CD4-positive, alpha-beta T cell (primary cell): ENCODE data around the gene IQCH. TPM values are rescaled to one million over a fixed set of nuclear protein-coding genes. Genes with fewer than 3 reads are reported as not detected.

ENCODE experiments used
- ATAC-seq: fragments of 200-7000 bp; cut with Tn5 transposase; one replicate; pipeline ENCODE4 v1.10.0; 2022; ENCODE audit warnings: mild to moderate bottlenecking; ENCODE audit not compliant: poor library complexity
- CTCF ChIA-PET: fragments of 350-600 bp; sonication (Branson Sonifier 250); formaldehyde crosslinking; loops from one replicate; lab custom pipeline; 2021; ENCODE audit warnings: antibody characterized with exemption, inconsistent platforms; lab: Charles Lee
- POLR2A ChIA-PET: fragments of 350-600 bp; sonication (Branson Sonifier 250); formaldehyde crosslinking; loops from one replicate; lab custom pipeline; 2021; ENCODE audit warnings: antibody characterized with exemption, inconsistent platforms; lab: Charles Lee
- DNase-seq, 14 experiments: peaks; one replicate each; pipeline ENCODE4 v3.0.0-alpha.2; 2013 to 2020; ENCODE audit warnings: mixed read lengths in 2 of 14
- H3K27ac ChIP-seq, 2 donors: one replicate each; pipeline versions ENCODE4 v1.5.1 to v1.7.0; 2013; ENCODE audit warnings: low read length in 2 of 2, low read depth in 1 of 2, mild to moderate bottlenecking in 1 of 2
- H3K27me3 ChIP-seq, 2 experiments: 1 replicate in 1 of 2; 2 replicates in 1 of 2; pipeline versions ENCODE4 v1.6.1 to v1.7.0; 2013; ENCODE audit warnings: low read length in 2 of 2, control low read depth in 1 of 2, mild to moderate bottlenecking in 1 of 2, moderate library complexity in 1 of 2; ENCODE audit not compliant: insufficient read depth in 2 of 2, control insufficient read depth in 1 of 2
- H3K36me3 ChIP-seq: one replicate; pipeline ENCODE4 v1.6.1; 2013; ENCODE audit warnings: low read length, control low read depth; ENCODE audit not compliant: insufficient read depth
- H3K4me1 ChIP-seq: one replicate; pipeline ENCODE4 v1.6.1; 2013; ENCODE audit warnings: low read length, control low read depth; ENCODE audit not compliant: insufficient read depth
- H3K4me3 ChIP-seq: one replicate; pipeline ENCODE4 v1.5.1; 2013; ENCODE audit warnings: mild to moderate bottlenecking, low read length, moderate library complexity
- H3K9me3 ChIP-seq, 2 experiments: 1 replicate in 1 of 2; 2 replicates in 1 of 2; pipeline versions ENCODE4 v1.6.1 to v1.7.0; 2013; ENCODE audit warnings: low read length in 2 of 2, mild to moderate bottlenecking in 2 of 2, control low read depth in 1 of 2, moderate library complexity in 1 of 2; ENCODE audit not compliant: control insufficient read depth in 1 of 2, insufficient read depth in 1 of 2
- H3K27ac Mint-ChIP-seq: one replicate; pipeline ENCODE4 v1.8.0; 2020; ENCODE audit warnings: mixed read lengths
- H3K27me3 Mint-ChIP-seq: one replicate; pipeline ENCODE4 v1.8.0; 2021; ENCODE audit warnings: mixed read lengths
- H3K36me3 Mint-ChIP-seq: one replicate; pipeline ENCODE4 v1.8.0; 2021; ENCODE audit warnings: low read depth, mixed read lengths
- H3K4me1 Mint-ChIP-seq: one replicate; pipeline ENCODE4 v1.8.0; 2021; ENCODE audit warnings: low read depth, mixed read lengths
- H3K4me3 Mint-ChIP-seq: one replicate; pipeline ENCODE4 v1.8.0; 2020; ENCODE audit warnings: mild to moderate bottlenecking, mixed read lengths
- H3K9me3 Mint-ChIP-seq: one replicate; pipeline ENCODE4 v1.8.0; 2020; ENCODE audit warnings: mixed read lengths
- intact Hi-C, 2 experiments: fragments of 100-400 bp; cut with DNase I in 1 of 2; cut with micrococcal nuclease in 1 of 2; formaldehyde crosslinking; loops; one replicate each; pipeline versions ENCODE4 v1.15.1 to v1.9.0; 2023 to 2025; cut with DNase I, micrococcal nuclease
- total RNA-seq, 174 experiments: library from RNA in 2 of 174; stranded (reverse) in 2 of 174; gene quantifications; one replicate each; pipeline ENCODE4 v1.2.3 and lab custom pipeline; 2021 to 2026
- TF ChIP-seq, protein P1 (sequence below): fragments of 200-600 bp; IDR thresholded peaks from one replicate; pipeline ENCODE4 v1.8.0; 2022; ENCODE audit warnings: antibody characterized with exemption, mild to moderate bottlenecking

Gene IQCH
- total RNA-seq, 2 experiments from 2014 or later: 0.85 to 1.3 TPM

DNA sequence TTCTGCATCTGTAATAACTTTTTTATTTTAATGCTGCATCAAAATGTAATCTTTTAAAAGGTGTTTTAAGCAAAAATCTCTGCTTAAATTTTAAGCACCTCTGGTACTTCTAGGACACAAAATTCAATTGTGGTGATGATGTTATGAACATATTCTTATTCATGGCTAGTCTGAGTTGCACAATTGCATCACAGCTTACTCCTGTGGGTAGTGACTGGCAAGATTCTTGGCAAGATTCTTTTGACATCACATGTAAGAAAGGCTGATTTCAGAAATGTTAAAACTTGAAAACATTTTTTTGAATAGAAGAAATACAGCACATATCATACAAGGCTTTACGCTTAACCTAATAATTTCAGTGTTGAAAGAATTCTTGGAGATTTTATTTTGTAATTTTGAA, 35.7 kb downstream of the IQCH start:
- no peak overlapping the region for H3K4me3 ChIP-seq
- H3K4me1 ChIP-seq: no peaks in the 10 kb centered on the region
- no peaks in the 10 kb centered on the region for H3K36me3 ChIP-seq
- TF ChIP-seq, protein P1, sequence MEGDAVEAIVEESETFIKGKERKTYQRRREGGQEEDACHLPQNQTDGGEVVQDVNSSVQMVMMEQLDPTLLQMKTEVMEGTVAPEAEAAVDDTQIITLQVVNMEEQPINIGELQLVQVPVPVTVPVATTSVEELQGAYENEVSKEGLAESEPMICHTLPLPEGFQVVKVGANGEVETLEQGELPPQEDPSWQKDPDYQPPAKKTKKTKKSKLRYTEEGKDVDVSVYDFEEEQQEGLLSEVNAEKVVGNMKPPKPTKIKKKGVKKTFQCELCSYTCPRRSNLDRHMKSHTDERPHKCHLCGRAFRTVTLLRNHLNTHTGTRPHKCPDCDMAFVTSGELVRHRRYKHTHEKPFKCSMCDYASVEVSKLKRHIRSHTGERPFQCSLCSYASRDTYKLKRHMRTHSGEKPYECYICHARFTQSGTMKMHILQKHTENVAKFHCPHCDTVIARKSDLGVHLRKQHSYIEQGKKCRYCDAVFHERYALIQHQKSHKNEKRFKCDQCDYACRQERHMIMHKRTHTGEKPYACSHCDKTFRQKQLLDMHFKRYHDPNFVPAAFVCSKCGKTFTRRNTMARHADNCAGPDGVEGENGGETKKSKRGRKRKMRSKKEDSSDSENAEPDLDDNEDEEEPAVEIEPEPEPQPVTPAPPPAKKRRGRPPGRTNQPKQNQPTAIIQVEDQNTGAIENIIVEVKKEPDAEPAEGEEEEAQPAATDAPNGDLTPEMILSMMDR: no peak
- ChIA-PET POLR2A (no interaction called here), CTCF (no interaction called here)
- Mint-ChIP-seq H3K9me3 (peaks cover 2% of the 10 kb centered on the region), H3K27ac (no peak overlapping the region), H3K4me3 (no peak overlapping the region), H3K36me3 (no peaks in the 10 kb centered on the region), H3K4me1 (no peaks in the 10 kb centered on the region), H3K27me3 (no peaks in the 10 kb centered on the region)
- H3K27ac ChIP-seq: no peak overlapping the region
- no peaks in the 10 kb centered on the region for H3K27me3 ChIP-seq
- DNase-seq (no peak), ATAC-seq (no peak)
- H3K9me3 ChIP-seq: peaks cover 0 to 5% of the 10 kb centered on the region in 2 experiments
- intact Hi-C loops: no loop called here

- no peaks in the 10 kb centered on the region for H3K9me3 ChIP-seq
- H3K27ac ChIP-seq: no peak overlapping the region
- no peaks in the 10 kb centered on the region for H3K36me3 ChIP-seq
- no peaks in the 10 kb centered on the region for H3K27me3 ChIP-seq
- intact Hi-C loops: no loop called here
- no peak overlapping the region for H3K4me3 ChIP-seq
- Mint-ChIP-seq H3K9me3 (no peaks in the 10 kb centered on the region), H3K4me3 (no peak overlapping the region), H3K27me3 (no peaks in the 10 kb centered on the region), H3K4me1 (no peaks in the 10 kb centered on the region), H3K36me3 (no peaks in the 10 kb centered on the region), H3K27ac (no peak overlapping the region)
- POLR2A ChIA-PET: no interaction called here
- TF ChIP-seq, protein P1: no peak
- CTCF ChIA-PET: no interaction called here
- ATAC-seq (no peak), DNase-seq (no peak)
- no peaks in the 10 kb centered on the region for H3K4me1 ChIP-seq
These were observed 41.6 kb downstream of the IQCH start for GRCh38 chr15:67296188-67296587.

DNA sequence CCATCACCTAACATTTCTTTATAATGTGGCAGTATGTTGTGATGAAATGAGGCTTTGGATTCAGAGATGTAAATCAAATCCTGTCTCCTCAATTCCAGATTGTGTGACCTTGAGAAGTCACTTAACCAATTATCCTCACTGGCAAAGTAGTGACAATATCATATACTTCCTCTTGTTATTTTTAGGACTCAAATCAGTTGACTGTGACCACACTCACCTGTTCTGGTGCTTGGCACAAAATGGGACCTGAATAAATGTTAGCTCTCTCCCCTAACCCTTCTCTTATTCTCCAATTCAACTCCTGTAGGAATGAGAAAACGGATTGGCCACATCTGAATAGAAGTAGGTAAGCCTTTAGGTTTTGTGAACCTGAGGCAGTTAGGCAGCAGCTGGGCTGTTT, 42.1 kb downstream of the IQCH start:
- H3K36me3 ChIP-seq: no peaks in the 10 kb centered on the region
- no peaks in the 10 kb centered on the region for H3K9me3 Mint-ChIP-seq
- H3K27ac Mint-ChIP-seq: no peak overlapping the region
- no peak overlapping the region for H3K4me3 Mint-ChIP-seq
- no peaks in the 10 kb centered on the region for H3K27me3 Mint-ChIP-seq
- intact Hi-C loops: no loop called here
- H3K4me1 ChIP-seq: no peaks in the 10 kb centered on the region
- H3K27me3 ChIP-seq: no peaks in the 10 kb centered on the region
- no peaks in the 10 kb centered on the region for H3K4me1 Mint-ChIP-seq
- no peaks in the 10 kb centered on the region for H3K9me3 ChIP-seq
- H3K4me3 ChIP-seq: no peak overlapping the region
- TF ChIP-seq, protein P1: no peak
- no peak overlapping the region for H3K27ac ChIP-seq
- DNase-seq: no peak
- no peaks in the 10 kb centered on the region for H3K36me3 Mint-ChIP-seq
- CTCF ChIA-PET: no interaction called here
- ATAC-seq: no peak
- POLR2A ChIA-PET: no interaction called here
